Skeletal muscle cell (primary cell): Measurements from ENCODE around the gene CHD9.

Source experiments
- DNase-seq: peaks from one replicate; pipeline ENCODE4 v3.0.0-alpha.2; 2010; ENCODE audit warnings: low read depth
- H3K4me3 ChIP-seq: 2 replicates; pipeline ENCODE4 v1.5.1; 2011; ENCODE audit warnings: low read depth, mild to moderate bottlenecking, control low read depth, low read length, moderate library complexity

CHD9 gene

GRCh38 chr16:53089434-53090285, 34.9 kb downstream of the CHD9 start:
- no peak overlapping the region for H3K4me3 ChIP-seq
- no peak for DNase-seq

- no peak overlapping the region for H3K4me3 ChIP-seq
- no peak for DNase-seq
Observed at GRCh38 chr16:53090286-53090590, 35.4 kb downstream of the CHD9 start.

- DNase-seq: peak; percentile 100
- H3K4me3 ChIP-seq: peak overlapping the region; percentile 15
Observed at GRCh38 chr16:53090591-53091411, 36.0 kb downstream of the CHD9 start.

- peak; percentile 97 for DNase-seq
- peak overlapping the region; percentile 1 for H3K4me3 ChIP-seq
Observed at GRCh38 chr16:53091466-53092211, 36.8 kb downstream of the CHD9 start.

DNA sequence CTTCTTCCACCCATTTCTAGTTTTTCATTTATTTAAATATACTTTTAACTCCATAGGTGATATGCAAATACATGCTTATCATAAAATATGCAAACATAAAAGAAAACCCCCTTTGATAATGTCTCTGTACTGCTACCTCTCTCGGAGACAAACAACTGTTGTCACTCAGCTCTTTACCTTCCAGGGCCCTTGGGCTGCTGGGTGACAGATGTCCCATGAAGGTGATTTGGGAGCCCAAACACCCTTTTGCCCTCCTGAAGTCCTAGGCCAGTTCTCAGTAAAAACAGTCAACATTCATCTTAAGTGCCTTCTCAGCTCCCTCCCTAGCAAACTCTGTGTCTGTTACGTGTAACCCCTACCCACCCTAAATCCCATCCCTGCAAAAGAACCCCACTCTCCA, 37.5 kb downstream of the CHD9 start:
- H3K4me3 ChIP-seq: no peak overlapping the region

DNA sequence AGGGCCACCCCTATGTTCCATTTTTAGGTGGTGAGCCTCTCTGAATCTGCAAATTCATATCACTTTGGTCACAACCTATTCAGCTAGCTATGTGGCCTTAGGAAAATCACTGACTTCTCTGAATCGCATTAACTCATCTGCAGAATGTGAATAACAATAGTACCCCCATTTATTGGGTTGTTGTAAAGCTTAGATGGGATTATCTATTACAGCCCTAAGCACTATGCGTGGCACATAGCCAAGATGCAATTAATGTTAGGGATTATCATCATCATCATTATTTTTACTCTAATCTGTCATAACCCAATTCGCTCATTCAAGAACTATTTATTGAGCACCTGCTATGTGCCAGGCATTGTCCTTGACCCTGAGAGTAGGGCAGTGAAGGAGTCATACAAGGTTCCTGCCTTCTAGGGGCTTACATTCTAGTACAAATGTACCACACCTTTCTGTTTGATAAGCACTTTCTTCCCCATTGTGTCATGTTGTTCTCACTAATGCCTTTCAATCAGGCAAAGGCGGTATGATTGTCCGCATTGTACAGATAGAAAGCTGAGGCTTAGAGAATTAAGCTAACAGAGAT, 38.5 kb downstream of the CHD9 start:
- no peak overlapping the region for H3K4me3 ChIP-seq
- DNase-seq: no peak

More for the DNA sequence above, 37.5 kb downstream of the CHD9 start:
- DNase-seq: no peak

- no peak for DNase-seq
- H3K4me3 ChIP-seq: no peak overlapping the region
Observed at GRCh38 chr16:53094013-53094630, 39.3 kb downstream of the CHD9 start.

GRCh38 chr16:53097190-53097589, 42.4 kb downstream of the CHD9 start:
- no peak overlapping the region for H3K4me3 ChIP-seq
- no peak for DNase-seq

DNA sequence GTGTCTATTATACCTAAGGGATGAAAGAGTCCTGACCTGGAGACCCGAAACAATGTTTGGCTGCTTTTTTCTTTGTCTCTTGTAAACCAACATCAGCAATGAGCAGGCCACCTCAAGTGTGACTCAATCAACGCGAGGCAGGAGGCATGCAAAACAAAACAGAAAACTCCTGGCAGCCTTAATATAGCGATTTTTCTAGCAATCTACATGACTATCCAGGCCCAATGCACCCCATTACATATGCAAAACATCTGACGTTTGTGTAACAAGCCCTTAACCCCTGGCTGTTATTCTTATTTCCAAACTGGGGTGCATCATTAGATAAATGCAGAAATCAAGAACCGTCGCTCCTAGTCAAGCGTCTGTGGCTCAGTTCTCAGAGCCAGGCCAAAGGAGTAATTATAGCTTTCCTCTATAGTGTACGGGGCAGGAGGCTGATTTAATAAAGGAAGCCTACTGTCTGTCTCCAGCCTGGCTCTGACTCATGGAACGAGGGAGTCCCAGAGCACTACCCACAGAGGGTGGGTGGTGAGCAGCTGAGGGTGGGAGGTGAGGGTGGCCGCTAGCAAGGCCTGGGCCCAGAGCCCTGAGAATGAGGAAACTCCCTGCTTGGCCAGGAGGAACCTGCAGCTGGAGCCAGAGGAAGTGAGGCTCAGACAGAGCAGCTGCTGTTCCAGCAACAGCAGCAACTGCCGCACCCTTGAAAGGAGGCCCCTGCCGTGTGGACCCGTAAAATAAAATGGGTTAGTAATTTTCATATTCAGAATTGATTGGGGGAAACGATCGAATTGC, 43.9 kb downstream of the CHD9 start:
- H3K4me3 ChIP-seq: peak overlapping the region; percentile 47
- peak; percentile 99 for DNase-seq

DNA sequence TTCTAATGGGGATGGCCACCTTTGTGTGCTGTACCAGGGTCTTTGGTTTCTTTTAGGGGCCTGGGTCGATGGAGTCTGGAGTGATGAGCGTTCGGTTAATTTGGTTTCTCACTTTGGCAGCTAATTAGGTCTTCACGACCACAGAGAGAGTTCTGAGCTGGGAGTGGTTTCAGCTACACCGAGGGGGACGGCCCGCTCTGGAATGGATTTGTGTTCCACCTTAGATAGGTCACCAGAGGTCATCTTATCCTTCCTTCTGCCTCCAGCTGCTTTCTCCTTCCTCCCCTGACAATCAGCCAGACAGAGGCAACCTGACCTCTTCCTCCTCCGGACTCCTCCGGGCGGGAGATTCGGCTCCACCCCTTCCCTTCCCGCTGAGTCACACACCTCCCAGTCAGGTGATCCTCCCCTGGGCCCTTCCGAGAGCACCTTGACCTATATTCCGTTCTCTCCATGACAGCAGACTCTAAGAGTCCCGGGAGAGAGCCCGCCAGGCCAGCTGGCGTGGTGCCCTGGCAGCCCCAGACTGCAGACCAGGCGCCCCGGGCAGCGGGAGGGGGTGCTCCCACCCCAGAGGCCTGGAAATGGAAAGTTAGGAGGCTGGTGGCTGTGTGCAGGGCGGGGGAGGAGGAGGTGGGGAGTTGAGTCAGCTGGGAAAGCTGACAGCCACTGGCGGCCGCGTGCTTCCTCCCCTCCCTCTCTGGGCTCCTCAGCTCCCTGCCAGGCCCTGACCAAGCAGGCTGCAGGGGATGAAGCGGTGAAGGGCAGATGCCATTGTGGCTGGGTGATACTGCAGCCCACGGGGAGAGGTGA, 44.7 kb downstream of the CHD9 start:
- H3K4me3 ChIP-seq: peak overlapping the region; percentile 47
- peak; percentile 87 for DNase-seq

DNA sequence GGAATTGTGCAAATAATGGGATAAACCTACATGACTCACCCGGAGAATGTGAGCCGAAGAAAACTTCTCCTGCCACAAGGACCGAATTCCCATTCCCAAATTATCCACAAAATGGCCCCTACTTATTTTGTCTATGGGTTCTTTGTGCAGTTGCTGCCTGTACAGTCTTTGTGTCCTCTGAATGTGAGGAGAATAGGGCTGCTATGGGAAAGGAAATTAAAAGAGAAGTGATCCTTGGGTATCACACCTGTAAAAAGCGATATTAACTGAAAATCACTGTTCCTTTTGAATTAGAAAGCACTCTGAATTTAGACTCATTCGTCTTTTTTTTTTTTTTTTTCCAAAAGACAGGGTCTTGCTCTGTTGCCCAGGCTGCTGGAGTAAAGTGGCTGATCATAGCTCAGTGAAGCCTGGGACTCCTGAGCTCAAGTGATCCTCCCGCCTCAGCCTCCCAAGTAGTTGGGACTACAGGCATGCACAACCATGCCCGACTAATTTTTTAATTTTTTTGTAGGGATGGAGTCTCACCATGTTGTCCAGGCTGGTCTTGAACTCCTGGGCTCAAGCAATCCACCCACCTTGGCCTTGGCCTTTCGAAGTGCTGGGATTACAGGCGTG, 45.4 kb downstream of the CHD9 start:
- no peak for DNase-seq
- H3K4me3 ChIP-seq: peak overlapping the region; percentile 47

DNA sequence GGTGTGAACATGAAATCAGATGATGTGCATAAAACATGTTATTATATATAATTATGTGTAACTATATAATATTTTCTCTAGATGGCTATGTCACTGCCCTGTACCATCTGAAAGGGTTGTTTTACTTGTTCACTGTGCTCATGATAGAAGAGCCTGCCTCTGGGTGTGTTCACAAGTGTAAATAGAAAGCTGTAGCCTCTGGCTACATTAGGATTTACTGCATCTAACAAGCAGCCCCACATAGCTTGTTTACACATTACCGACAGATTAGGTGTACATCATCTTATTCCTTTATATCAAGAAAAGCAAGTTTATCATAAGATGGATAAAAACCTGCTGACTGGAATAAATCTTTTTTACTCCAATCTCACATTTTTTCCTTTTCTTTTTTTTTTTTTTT, 46.1 kb downstream of the CHD9 start:
- DNase-seq: no peak

GRCh38 chr16:53103811-53104210, 49.0 kb downstream of the CHD9 start:
- no peak for DNase-seq
- H3K4me3 ChIP-seq: no peak overlapping the region

More for the DNA sequence above, 46.1 kb downstream of the CHD9 start:
- no peak overlapping the region for H3K4me3 ChIP-seq

GRCh38 chr16:53105565-53105964, 50.8 kb downstream of the CHD9 start:
- no peak for DNase-seq
- H3K4me3 ChIP-seq: no peak overlapping the region

DNA sequence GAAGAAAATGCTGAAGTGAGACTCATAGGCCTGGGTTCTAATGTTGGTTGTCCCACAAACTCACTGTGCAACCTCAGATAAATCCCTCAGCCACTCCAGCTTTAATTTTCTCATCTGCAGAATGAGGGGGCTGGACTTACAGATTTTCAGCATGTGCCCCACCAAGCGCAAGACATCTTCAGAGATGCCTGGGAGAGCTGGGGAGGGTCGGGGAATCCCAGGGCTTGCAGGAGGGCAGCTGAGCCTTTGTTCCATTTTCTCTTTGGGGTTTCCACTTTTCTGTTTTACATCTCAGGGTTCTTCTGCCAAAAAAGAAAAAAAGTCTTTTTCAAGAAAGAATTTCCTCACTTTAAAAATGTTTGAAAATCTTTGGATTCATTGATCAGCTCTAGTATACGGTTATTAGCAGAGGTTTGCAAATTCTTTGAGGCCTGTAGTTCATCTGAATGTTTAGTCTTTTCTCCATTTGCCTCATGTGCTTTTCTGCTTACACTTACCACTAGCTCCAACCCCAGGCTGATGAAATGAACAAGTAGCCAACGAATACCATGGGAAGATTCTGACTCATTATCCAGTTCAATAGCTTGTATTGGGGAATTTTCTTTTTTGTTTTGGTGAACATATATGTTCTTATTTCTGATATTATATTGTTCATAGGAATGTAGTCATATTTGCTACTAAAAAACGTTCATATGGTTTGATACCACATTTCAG, 56.4 kb downstream of the CHD9 start:
- no peak overlapping the region for H3K4me3 ChIP-seq
- DNase-seq: no peak

DNA sequence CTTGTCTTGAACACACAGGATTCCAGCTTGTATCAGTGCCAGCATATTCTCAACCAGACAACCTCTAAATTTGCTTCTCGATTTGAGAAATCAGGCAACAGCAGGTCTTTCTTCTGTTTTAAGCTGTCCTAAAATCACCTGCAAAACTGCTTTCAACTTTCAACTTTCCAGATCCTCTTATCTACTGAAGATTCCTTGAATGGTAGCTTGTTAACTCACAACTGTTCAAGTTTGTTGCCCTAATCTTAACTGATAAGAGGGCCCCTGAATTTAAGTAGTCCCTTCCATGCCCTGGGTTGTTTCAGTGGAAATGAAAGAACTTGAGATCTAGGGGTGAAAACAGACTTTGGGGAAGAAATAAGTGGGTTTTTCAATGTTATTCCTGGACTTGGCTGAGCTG, 57.2 kb downstream of the CHD9 start:
- no peak overlapping the region for H3K4me3 ChIP-seq
- DNase-seq: no peak

- H3K4me3 ChIP-seq: no peak overlapping the region
- DNase-seq: no peak
Observed at GRCh38 chr16:53115047-53115446, 60.3 kb downstream of the CHD9 start.
